ENCODE results near the gene FICD.

FICD gene

GRCh38 chr12:108514973-108515814 is at the start of gene FICD:
Gene FICD, plus strand, starts transcription at chr12:108515277. Its CDS starts 1,696 bp downstream, at chr12:108516973.
- DNase-seq (ENCODE audit: extremely low read depth, low read depth): peak; percentile 95
- H3K4me3 ChIP-seq (replicated peaks; ENCODE audit: low read depth, low read length): peak within 1 kb of the TSS; percentile 76
- no peak for TF ChIP-seq CTCF (IDR thresholded peaks at IDR 0.05; ENCODE audit: low read depth, low read length, missing control alignments)

- no peak for DNase-seq (ENCODE audit: extremely low read depth, low read depth)
- no peak for TF ChIP-seq CTCF (IDR thresholded peaks at IDR 0.05; ENCODE audit: low read depth, low read length, missing control alignments)
- H3K4me3 ChIP-seq (replicated peaks; ENCODE audit: low read depth, low read length): no peak overlapping the region
Measured at GRCh38 chr12:108465417-108465816, 49.7 kb upstream of the FICD start.

GRCh38 chr12:108468196-108468968 is 46.7 kb upstream of the FICD start:
- no peak for TF ChIP-seq CTCF (IDR thresholded peaks at IDR 0.05; ENCODE audit: low read depth, low read length, missing control alignments)
- DNase-seq (ENCODE audit: extremely low read depth, low read depth): no peak
- H3K4me3 ChIP-seq (replicated peaks; ENCODE audit: low read depth, low read length): no peak overlapping the region

DNA sequence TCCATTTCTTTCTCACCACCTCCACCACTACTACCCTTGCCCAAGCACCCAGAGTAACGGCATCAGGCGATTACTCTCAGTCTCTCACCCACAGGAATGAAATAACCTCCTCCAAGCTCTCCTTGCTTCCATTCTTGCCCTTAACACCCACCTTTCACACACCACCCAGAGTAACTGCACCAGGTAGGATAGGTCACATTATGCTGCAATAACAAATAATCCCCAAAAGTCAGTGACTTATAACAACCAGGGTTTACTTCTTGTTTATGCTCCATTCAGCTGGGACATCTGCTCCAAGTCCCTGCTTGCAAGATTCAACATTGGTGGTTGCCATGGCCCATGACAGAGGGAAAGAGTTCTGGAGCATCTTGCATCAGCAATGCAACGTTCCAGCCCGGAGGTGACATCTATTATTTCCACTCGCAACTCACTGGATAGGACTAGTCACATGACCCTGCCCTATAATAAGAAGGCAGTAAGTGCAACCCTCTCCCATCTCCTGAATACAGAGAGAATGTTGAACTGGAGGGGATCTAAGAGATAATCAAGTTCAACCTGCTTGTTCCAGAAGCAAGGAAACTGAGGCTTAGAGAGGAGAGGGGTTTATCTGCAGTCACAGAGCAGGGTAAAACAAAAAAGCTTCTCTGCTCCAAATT is 41.5 kb upstream of the FICD start:
- DNase-seq (ENCODE audit: extremely low read depth, low read depth): no peak
- H3K4me3 ChIP-seq (replicated peaks; ENCODE audit: low read depth, low read length): no peak overlapping the region
- no peak for TF ChIP-seq CTCF (IDR thresholded peaks at IDR 0.05; ENCODE audit: low read depth, low read length, missing control alignments)

DNA sequence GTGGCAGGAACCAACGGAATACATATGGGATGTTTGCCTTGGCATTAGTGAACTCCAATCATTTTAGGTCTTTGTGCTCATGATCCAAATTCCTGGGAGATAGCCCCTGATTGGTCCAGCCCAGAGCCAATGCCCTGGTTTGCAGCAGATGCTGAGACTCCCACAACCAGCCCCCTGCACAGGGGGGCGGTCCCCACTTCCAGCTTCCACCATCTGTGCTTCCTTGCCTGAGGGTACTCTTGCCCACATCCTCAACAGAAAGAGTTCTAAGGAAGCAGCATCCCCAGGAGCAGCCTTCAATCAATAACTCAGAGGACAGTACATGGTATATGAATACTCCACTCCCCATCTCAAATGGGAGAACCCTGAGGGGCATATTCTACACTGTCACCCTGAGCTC is 39.7 kb upstream of the FICD start:
- H3K4me3 ChIP-seq (replicated peaks; ENCODE audit: low read depth, low read length): no peak overlapping the region
- TF ChIP-seq CTCF (IDR thresholded peaks at IDR 0.05; ENCODE audit: low read depth, low read length, missing control alignments): no peak
- DNase-seq (ENCODE audit: extremely low read depth, low read depth): no peak

DNA sequence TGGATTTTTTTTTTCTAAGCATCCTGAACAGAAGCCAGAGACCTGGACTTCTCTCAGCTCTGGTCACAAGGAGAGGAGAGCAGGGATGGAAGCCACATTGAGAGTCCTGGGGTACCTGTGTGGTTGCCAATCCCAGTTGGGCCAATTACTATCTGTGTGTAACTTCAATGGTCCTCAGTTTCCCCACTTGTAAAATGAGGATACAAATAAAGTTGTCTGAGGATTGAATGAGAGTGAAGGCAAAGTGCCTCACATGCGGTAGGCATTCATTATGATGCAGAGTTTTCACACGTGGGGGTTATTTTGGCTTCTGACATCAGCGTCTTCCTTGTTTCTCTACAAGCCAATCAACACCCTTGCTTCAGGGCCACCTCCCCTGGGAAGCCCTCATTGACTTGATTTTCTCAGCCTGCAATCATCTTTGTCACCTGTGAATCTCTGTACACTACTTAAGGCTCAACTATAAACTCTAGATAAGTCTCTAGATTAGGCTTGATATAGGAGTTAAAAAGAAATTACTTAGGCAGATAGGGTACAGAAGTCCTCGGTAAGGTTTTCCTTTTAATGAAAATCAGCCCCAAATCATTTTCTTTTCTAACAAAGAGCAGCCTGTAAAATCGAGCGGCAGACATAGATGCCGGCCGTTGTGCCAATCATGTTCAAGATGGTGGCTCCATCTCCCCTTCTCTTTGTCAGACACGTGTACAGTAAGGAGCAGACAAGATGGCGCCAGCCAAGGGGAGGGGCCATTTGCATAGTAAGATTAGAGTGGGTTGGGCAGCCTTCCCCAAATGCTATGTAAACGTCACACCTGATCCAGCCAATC is 37.8 kb upstream of the FICD start:
- TF ChIP-seq CTCF (IDR thresholded peaks at IDR 0.05; ENCODE audit: low read depth, low read length, missing control alignments): no peak
- H3K4me3 ChIP-seq (replicated peaks; ENCODE audit: low read depth, low read length): no peak overlapping the region
- DNase-seq (ENCODE audit: extremely low read depth, low read depth): no peak
